ENCODE results near the gene ARAP1. TPM values are rescaled to one million over a fixed set of nuclear protein-coding genes. Genes with fewer than 3 reads are reported as not detected.

Gene ARAP1
- total RNA-seq, 4 donors from 2014 or later, result 122 to 285 (median 145) TPM

- Histone ChIP-seq H3K36me3 (no peaks in the 10 kb centered on the region), H3K27me3 (no peaks in the 10 kb centered on the region), H3K27ac (no peak overlapping the region), H3K9me3 (no peaks in the 10 kb centered on the region), H3K4me1 (peaks cover 0 to 4% (median 0%) of the 10 kb centered on the region in 4 donors), H3K4me3 (no peak overlapping the region)
- no peak for TF ChIP-seq CTCF (IDR thresholded peaks at IDR 0.05)
- DNase-seq, result no peak
These were observed 22.0 kb downstream of the ARAP1 start for GRCh38 chr11:72730243-72730642.

GRCh38 chr11:72727521-72727920 is 24.7 kb downstream of the ARAP1 start:
- Histone ChIP-seq H3K27me3 (no peaks in the 10 kb centered on the region), H3K36me3 (no peaks in the 10 kb centered on the region), H3K27ac (no peak overlapping the region), H3K4me3 (no peak overlapping the region), H3K4me1 (peaks cover 7 to 17% (median 12%) of the 10 kb centered on the region in 4 donors), H3K9me3 (no peaks in the 10 kb centered on the region)
- DNase-seq, result no peak
- TF ChIP-seq CTCF (IDR thresholded peaks at IDR 0.05) (no peak), POLR2A (IDR thresholded peaks at IDR 0.05) (no peak)

GRCh38 chr11:72726266-72727220 is 25.7 kb downstream of the ARAP1 start:
- Histone ChIP-seq H3K27me3 (no peaks in the 10 kb centered on the region), H3K4me3 (no peak overlapping the region), H3K36me3 (no peaks in the 10 kb centered on the region), H3K4me1 (peaks cover 7 to 18% (median 14%) of the 10 kb centered on the region in 4 donors), H3K27ac (no peak overlapping the region), H3K9me3 (no peaks in the 10 kb centered on the region)
- TF ChIP-seq POLR2A (IDR thresholded peaks at IDR 0.05), result no peak
- TF ChIP-seq CTCF (IDR thresholded peaks at IDR 0.05), result no peak
- no peak for DNase-seq

- H3K27ac ChIP-seq, result peak overlapping the region in 1 of 4 donors; percentile 55
- no peak overlapping the region for H3K4me3 ChIP-seq
- no peaks in the 10 kb centered on the region for H3K27me3 ChIP-seq
- no peaks in the 10 kb centered on the region for H3K9me3 ChIP-seq
- peaks cover 7 to 26% (median 16%) of the 10 kb centered on the region in 4 donors for H3K4me1 ChIP-seq
- no peaks in the 10 kb centered on the region for H3K36me3 ChIP-seq
- TF ChIP-seq POLR2A (IDR thresholded peaks at IDR 0.05), result no peak
- no peak for DNase-seq
These were observed 26.5 kb downstream of the ARAP1 start for GRCh38 chr11:72725724-72726028.

GRCh38 chr11:72724851-72725723 is 27.1 kb downstream of the ARAP1 start:
- no peaks in the 10 kb centered on the region for H3K36me3 ChIP-seq
- TF ChIP-seq CTCF (IDR thresholded peaks at IDR 0.05) (peak; percentile 79 to 95 (median 90)), POLR2A (IDR thresholded peaks at IDR 0.05) (no peak)
- H3K4me3 ChIP-seq, result no peak overlapping the region
- peak in 2 of 3 donors; percentile 77 to 91 for DNase-seq
- H3K9me3 ChIP-seq, result no peaks in the 10 kb centered on the region
- no peaks in the 10 kb centered on the region for H3K27me3 ChIP-seq
- H3K27ac ChIP-seq, result peak overlapping the region in 1 of 4 donors; percentile 55
- H3K4me1 ChIP-seq, result peaks cover 13 to 32% (median 22%) of the 10 kb centered on the region in 4 donors

Measured in Peyer's patch (tissue), 4 donors.